ENCODE measurements around the gene CELF4.

CELF4 gene

DNA sequence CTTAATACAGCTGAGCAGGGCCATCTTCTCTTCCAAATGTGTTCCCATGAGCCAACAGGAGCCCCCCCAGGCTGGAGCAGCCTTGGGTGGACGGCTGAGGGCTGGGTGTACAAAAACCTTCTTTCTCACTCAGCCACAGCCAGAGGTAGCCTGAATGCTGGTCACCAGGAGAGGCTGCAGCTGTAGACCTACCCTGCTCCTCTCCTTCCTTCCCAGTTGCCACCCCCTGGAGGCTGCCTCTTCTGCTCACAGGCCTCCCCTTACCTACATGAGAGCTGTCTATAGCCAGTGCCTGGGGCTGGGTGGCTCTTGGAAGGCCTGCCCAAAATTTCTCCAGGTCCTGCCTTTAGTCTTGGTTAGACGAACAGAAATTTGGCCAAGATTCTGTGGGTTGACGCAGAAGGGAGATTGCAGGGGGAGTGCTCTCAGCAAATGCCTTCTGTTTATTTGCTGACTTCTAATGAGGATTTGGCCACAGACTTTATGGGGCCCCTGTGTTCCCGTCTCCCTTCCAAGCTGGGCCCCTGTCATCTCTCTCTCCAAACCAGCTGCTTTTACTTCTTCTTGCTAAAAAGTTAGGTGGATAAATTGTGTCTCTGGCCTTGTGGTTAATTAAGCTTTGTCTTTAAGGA is 18.3 kb downstream of the CELF4 start:
- no peak for DNase-seq (ENCODE audit: low read depth, low spot score)

- no peak for DNase-seq (ENCODE audit: low read depth, low spot score)
Measured at GRCh38 chr18:37546651-37547050, 18.9 kb downstream of the CELF4 start.

- no peak for DNase-seq (ENCODE audit: low read depth, low spot score)
Measured at GRCh38 chr18:37546272-37546537, 19.4 kb downstream of the CELF4 start.

DNA sequence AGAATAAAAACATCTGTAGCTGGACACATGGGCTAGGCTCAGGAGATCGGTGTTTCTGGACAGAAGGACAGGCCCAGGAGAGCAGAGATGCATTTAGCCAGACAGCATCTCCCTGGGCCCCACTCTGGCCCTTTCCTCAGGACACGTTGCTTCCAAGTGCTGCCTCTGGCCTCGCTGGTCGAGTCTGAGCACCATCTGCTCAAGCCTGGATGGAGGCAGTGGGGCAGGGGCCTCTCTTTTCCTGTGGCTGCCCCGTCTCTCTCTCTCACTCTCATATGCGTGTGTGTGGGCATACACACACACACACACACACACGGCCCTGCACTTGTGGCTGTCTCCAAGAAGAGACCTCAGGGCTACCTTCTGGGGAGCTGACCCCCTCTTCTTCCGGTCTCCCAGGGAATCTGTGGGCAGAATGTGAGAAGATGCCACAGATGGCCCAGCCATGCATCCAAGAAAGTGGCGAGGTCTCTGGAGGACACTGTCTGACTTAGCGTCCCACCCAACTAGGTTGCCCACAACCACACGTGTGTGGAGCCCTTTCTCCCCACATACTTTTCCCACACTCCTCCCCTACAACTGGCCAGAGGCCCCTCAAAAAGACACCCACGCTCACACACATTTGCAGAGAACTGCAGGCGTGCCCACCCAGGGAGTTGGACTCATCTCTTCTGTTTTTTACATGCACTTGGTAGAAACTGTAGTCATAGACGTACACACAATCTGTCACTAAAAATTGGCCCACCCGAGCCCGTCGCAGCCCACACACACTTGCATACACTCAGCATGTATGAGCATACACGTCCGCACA is 19.9 kb downstream of the CELF4 start:
- no peak for DNase-seq (ENCODE audit: low read depth, low spot score)

GRCh38 chr18:37544713-37545112 is 20.9 kb downstream of the CELF4 start:
- no peak for DNase-seq (ENCODE audit: low read depth, low spot score)

DNA sequence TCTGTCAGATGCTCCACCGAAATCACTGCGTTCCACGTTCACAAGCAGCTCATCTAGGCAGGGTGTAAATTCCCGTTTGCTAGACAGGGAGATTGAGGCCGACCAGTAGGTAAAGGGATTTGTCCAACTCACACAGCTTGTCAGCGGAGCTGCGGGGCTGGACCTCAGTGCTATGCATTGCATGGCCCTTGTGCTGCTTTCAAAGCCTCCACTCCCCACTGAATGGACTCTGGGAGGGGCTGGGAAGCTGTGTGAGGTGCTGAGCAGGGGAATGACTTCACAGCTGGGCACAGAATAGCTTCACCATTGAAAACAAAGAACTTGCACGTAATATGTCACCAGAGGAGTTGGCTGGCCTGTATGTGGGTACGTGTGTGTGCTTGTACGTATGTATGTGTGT is 21.4 kb downstream of the CELF4 start:
- no peak for DNase-seq (ENCODE audit: low read depth, low spot score)

- DNase-seq (ENCODE audit: low read depth, low spot score), result no peak
Measured at GRCh38 chr18:37543321-37543720, 22.3 kb downstream of the CELF4 start.

DNA sequence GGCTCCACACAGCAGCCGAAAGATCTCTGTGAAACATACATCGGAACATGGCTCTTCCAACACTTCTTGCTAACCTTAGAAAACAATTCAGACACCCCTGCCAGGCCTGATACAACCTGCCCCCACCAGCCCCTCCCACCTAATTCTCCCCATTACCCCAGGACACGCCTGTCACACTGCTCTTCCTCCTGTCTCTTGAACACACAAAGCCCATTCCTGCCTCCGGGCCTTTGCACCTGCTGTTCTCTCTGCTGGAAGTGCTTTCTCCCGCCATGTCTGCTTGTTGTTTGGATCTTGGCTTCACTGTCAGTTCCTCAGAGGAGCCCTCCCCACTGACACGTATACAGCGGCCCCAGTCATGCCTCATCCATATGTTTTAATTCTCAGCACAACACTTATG is 24.1 kb downstream of the CELF4 start:
- no peak for DNase-seq (ENCODE audit: low read depth, low spot score)

DNA sequence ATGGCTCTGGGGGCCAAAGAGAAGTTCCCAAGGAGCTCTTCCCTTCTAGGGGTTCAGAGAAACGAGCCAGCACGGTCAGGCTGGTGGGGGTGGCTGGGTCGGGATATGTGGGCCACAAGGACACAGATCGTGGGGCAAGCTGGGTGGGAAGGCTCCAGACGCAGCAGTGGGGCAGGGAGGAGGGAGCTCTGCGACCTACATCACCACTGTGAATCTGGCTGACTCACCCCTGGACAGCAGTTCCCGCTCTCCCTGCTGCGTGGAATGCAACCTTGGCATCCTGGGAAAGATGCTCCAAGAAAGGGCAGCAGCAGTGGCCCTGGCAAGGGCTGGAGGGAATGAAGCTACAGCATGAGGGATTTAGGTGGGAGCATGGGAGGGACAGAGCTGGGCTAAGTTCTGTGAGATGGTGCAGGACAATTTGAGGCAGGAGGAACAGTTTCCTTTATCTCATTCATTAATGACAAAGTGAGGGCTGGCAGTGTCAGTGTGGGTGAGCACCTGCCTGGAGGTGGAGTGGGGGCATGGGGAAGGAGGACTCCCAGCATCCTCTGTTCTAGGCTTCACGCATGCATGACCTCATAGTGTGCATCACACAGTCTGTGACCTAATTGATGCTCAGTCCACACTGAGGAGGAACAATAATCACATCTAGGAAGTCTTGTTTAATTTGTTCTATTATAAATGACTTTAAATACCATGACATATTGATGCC is 25.0 kb downstream of the CELF4 start:
- no peak for DNase-seq (ENCODE audit: low read depth, low spot score)

GRCh38 chr18:37539236-37539635 is 26.4 kb downstream of the CELF4 start:
- no peak for DNase-seq (ENCODE audit: low read depth, low spot score)

- no peak for DNase-seq (ENCODE audit: low read depth, low spot score)
Measured at GRCh38 chr18:37538526-37539205, 26.9 kb downstream of the CELF4 start.

GRCh38 chr18:37537868-37538525 is 27.6 kb downstream of the CELF4 start:
- DNase-seq (ENCODE audit: low read depth, low spot score), result no peak

DNA sequence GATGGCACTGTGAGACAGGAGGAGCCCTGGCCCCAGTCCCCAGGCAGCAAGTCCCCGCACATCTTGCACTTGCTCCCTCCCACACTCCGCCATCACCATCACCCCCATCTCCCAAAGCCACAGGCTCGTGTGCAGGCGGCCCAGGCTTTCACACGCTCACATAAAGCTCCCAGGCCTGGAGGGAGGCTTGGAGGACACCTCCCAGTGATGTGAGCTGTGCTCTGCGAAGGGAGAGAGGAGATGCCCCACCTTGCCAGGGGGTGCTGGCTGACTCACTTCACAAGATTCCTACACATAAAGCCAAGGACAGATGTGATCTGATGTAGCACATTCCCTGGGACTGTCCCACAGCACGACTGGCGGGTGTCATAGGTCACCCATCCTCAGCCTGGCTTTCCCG is 28.9 kb downstream of the CELF4 start:
- DNase-seq (ENCODE audit: low read depth, low spot score), result no peak

DNA sequence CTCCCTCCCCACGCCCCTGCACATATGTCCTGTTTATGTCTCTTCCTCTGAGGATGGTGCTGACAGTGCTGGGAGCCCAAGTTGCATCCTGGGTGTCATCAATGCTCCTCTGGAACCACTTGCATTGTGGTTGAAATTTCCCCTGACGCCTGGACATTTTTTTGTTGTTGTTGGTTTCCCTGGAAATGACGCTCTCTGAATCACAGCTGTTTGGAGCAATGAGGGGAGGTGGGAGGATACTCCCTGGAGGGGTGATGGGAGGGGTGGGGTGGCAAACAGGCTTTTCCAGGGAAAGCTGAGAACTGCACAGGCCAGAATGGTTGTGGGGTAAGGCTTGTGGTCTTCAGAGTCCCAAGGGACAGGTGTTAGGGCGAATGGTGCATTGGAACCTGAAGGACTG is 29.6 kb downstream of the CELF4 start:
- no peak for DNase-seq (ENCODE audit: low read depth, low spot score)

DNA sequence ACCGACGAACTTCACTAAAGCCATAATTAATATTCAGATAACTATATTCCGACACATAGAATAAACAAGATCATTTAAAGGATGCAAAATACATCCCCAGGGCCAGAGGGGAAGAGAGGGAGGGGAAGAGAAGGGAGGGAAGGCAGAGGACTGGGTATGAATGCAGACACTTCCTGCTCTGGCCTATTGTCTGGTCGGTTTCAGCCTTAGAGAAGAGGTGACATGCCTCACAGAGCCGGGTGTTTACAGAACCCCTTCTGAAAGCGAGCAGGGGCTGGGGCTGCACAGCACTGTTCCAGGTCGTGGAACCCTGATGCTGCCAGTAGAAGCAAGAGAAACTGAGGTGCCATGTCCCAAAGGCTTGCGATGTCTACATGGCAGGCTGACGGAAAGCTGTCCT is 31.0 kb downstream of the CELF4 start:
- no peak for DNase-seq (ENCODE audit: low read depth, low spot score)

DNA sequence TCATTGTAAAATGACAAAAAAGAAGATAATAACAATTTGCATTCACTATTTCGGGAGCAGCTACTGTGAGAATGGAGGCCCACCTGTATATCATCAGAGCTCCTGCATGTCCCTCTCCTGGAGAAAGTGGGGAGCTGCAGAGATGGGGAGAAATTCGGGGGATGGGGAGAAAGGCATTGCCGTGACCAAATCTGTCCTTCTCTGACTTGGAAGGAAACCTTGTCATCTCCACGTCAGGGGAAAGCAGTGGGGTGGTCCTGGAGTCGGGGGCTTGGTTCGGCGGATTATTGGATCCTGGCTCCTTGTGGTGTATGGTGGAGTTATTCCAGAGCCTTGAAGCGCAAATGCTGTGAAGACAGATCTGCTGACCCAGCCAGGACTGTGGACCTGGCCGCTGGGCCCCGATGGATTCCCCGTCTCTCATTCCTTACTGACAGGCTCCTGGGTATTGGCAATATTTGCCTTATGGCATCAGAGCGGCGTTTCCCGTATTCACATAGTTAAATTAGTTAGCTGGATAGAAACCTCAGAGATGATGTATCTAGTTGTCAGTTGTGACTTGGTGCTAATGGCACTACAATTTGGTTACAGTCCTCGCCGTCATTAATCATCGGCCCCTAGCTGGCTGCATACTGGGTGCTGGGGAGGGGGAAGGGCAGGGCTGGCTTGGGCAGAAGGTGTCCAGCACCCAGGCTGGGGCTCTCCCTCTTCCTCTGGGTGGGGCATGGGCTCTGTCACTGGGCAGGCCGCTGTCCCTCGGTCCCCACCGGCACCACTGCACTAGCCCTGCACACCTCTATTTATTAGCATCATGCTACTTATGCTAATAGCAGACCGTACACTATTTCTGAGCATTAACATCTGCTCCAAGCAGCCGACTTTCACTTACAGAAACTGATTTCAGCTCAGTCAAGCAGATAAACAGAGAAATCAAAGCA is 31.7 kb downstream of the CELF4 start:
- DNase-seq (ENCODE audit: low read depth, low spot score), result no peak

DNA sequence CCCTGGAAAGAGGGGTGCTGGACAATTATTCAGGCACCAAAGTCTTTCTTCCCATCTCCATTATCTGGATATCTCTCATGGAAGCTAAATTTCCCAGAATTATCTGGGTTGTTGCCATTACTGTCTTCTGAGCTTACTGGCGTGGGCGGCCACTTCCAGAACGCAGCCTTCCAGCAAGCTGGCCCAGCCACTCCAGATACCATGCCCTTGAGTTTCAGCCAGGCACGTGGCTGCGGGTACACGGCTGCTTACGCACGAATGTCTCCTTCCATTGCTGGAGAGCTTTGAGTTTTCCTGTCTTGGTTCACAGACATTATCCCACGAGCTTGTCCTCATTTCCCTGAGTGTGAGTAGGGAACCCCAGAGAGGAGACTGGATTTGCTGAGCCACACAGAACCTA is 32.7 kb downstream of the CELF4 start:
- DNase-seq (ENCODE audit: low read depth, low spot score), result no peak

DNA sequence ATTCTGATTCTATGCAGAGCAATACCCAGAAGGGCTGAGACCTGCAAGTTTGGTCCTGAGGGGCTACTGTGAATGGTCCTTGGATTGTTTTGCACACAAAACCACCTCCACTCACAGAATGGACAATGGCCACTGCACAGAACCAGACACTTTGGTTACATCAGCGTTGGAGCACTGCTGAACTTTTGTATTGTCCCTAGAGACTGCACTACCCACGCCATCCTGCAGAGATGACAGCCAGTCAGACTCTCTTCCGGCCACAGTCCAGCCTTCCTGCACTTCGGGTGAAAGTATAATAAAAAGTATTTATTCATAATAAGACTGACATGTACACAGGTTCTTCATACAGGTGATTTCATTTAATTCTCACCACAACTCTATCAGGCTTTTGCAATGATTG is 35.7 kb downstream of the CELF4 start:
- no peak for DNase-seq (ENCODE audit: low read depth, low spot score)

GRCh38 chr18:37529296-37529695 is 36.3 kb downstream of the CELF4 start:
- no peak for DNase-seq (ENCODE audit: low read depth, low spot score)

- no peak for DNase-seq (ENCODE audit: low read depth, low spot score)
Measured at GRCh38 chr18:37527395-37527794, 38.2 kb downstream of the CELF4 start.

DNA sequence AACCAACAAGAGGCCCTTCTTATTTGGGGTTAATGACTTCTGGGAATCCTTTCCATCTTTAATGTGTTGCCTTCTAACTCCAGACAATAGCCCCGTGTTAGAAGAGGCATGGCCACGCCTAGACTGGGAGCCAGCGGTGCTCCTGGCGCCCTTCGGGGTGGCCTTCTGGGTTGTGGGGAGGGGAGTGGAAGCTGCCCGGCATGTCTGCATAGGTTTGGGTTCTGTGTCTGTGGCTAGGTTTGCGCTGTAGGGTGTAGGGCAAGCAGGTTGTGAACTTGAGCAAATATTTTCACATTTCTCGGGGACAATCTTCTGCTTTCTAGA is 40.4 kb downstream of the CELF4 start:
- no peak for DNase-seq (ENCODE audit: low read depth, low spot score)

Measured in activated naive CD8-positive, alpha-beta T cell treated with anti-CD3 and anti-CD28 coated beads, Interleukin-2, amount 50 U/mL, for 16 hours (primary cell).